CD4-positive, alpha-beta T cell treated with Interleukin-1 beta for 1 hour (primary cell): ENCODE measurements around the gene ADCY2.

Source experiments
- DNase-seq, 2 donors: peaks; one replicate each; pipeline ENCODE4 v3.0.0-alpha.2; 2020 to 2022

ADCY2 gene

GRCh38 chr5:7608772-7609171 lies 212.8 kb downstream of the ADCY2 start:
- DNase-seq, result no peak

GRCh38 chr5:7609726-7610125 lies 213.8 kb downstream of the ADCY2 start:
- DNase-seq, result no peak

GRCh38 chr5:7610531-7611177 lies 214.7 kb downstream of the ADCY2 start:
- no peak for DNase-seq

GRCh38 chr5:7611518-7611917 lies 215.6 kb downstream of the ADCY2 start:
- no peak for DNase-seq

- no peak for DNase-seq
Observed at GRCh38 chr5:7615566-7616061, 219.7 kb downstream of the ADCY2 start.

GRCh38 chr5:7616897-7617296 lies 221.0 kb downstream of the ADCY2 start:
- no peak for DNase-seq

- DNase-seq, result no peak
Observed at GRCh38 chr5:7622498-7622897, 226.6 kb downstream of the ADCY2 start.

- no peak for DNase-seq
Observed at GRCh38 chr5:7625740-7626139, 229.8 kb downstream of the ADCY2 start.

GRCh38 chr5:7628248-7628647 lies 232.3 kb downstream of the ADCY2 start:
- no peak for DNase-seq

GRCh38 chr5:7628820-7629219 lies 232.9 kb downstream of the ADCY2 start:
- DNase-seq, result no peak

- DNase-seq, result no peak
Observed at GRCh38 chr5:7629561-7629960, 233.6 kb downstream of the ADCY2 start.

- DNase-seq, result no peak
Observed at GRCh38 chr5:7634837-7635236, 238.9 kb downstream of the ADCY2 start.

- DNase-seq, result no peak
Observed at GRCh38 chr5:7638456-7638855, 242.5 kb downstream of the ADCY2 start.

GRCh38 chr5:7642029-7642428 lies 246.1 kb downstream of the ADCY2 start:
- DNase-seq, result no peak

GRCh38 chr5:7644723-7645122 lies 248.8 kb downstream of the ADCY2 start:
- no peak for DNase-seq

GRCh38 chr5:7650755-7651154 lies 254.8 kb downstream of the ADCY2 start:
- DNase-seq, result no peak

GRCh38 chr5:7653046-7653445 lies 257.1 kb downstream of the ADCY2 start:
- DNase-seq, result no peak

GRCh38 chr5:7657153-7657552 lies 261.2 kb downstream of the ADCY2 start:
- DNase-seq, result no peak

- DNase-seq, result no peak
Observed at GRCh38 chr5:7659420-7659819, 263.5 kb downstream of the ADCY2 start.

- no peak for DNase-seq
Observed at GRCh38 chr5:7662289-7662688, 266.4 kb downstream of the ADCY2 start.

- no peak for DNase-seq
Observed at GRCh38 chr5:7663808-7664207, 267.9 kb downstream of the ADCY2 start.

GRCh38 chr5:7664208-7664607 lies 268.3 kb downstream of the ADCY2 start:
- DNase-seq, result no peak

- no peak for DNase-seq
Observed at GRCh38 chr5:7667216-7667767, 271.4 kb downstream of the ADCY2 start.

- DNase-seq, result no peak
Observed at GRCh38 chr5:7668161-7668560, 272.2 kb downstream of the ADCY2 start.

- no peak for DNase-seq
Observed at GRCh38 chr5:7668627-7669026, 272.7 kb downstream of the ADCY2 start.
